H9 (cell line): ENCODE results near the gene TMEM107. TPM values are rescaled to one million over a fixed set of nuclear protein-coding genes. Genes with fewer than 3 reads are reported as not detected.

ENCODE experiments used
- DNase-seq: peaks from one replicate; pipeline ENCODE4 v3.0.0-alpha.2; 2017
- H2AFZ ChIP-seq: one replicate; pipeline ENCODE4 v1.6.1; 2013; ENCODE audit warnings: mild to moderate bottlenecking, low read length, control low read depth, moderate library complexity
- H2AK5ac ChIP-seq: 2 replicates; pipeline ENCODE4 v1.6.1; 2013; ENCODE audit warnings: low read length, control low read depth, mixed read lengths; ENCODE audit not compliant: insufficient read length
- H2BK120ac ChIP-seq: one replicate; pipeline ENCODE4 v1.6.1; 2013; ENCODE audit warnings: low read depth, mild to moderate bottlenecking, low read length, control low read depth, inconsistent platforms; ENCODE audit not compliant: poor library complexity, severe bottlenecking
- H2BK12ac ChIP-seq: 2 replicates; pipeline ENCODE4 v1.6.1; 2013; ENCODE audit warnings: low read length, control low read depth, mixed read lengths, low read depth; ENCODE audit not compliant: insufficient read length
- H2BK15ac ChIP-seq: 2 replicates; pipeline ENCODE4 v1.6.1; 2013; ENCODE audit warnings: low read depth, low read length, control low read depth
- H2BK20ac ChIP-seq: one replicate; pipeline ENCODE4 v1.6.1; 2013; ENCODE audit warnings: low read depth, mild to moderate bottlenecking, low read length, control low read depth, inconsistent platforms; ENCODE audit not compliant: poor library complexity, severe bottlenecking
- H2BK5ac ChIP-seq: 2 replicates; pipeline ENCODE4 v1.6.1; 2013; ENCODE audit warnings: low read length, control low read depth, mixed read lengths; ENCODE audit not compliant: insufficient read length
- H3K14ac ChIP-seq: 2 replicates; pipeline ENCODE4 v1.6.1; 2013; ENCODE audit warnings: low read length, control low read depth; ENCODE audit not compliant: insufficient read depth
- H3K18ac ChIP-seq: 2 replicates; pipeline ENCODE4 v1.6.1; 2013; ENCODE audit warnings: low read depth, mild to moderate bottlenecking, mixed read lengths, low read length, control low read depth; ENCODE audit not compliant: insufficient read length
- H3K23ac ChIP-seq: 2 replicates; pipeline ENCODE4 v1.6.1; 2013; ENCODE audit warnings: low read length, control low read depth, mixed read lengths, low read depth; ENCODE audit not compliant: insufficient read length
- H3K23me2 ChIP-seq: 2 replicates; pipeline ENCODE4 v1.6.1; 2013; ENCODE audit warnings: low read depth, mild to moderate bottlenecking, mixed read lengths, low read length, control low read depth; ENCODE audit not compliant: insufficient read length, poor library complexity, severe bottlenecking
- H3K27ac ChIP-seq: 2 replicates; pipeline ENCODE4 v1.5.1; 2013; ENCODE audit warnings: low read length, control low read depth, mixed read lengths, low read depth; ENCODE audit not compliant: insufficient read length
- H3K27me3 ChIP-seq: 2 replicates; pipeline ENCODE4 v1.6.1; 2013; ENCODE audit warnings: low read length, control low read depth, inconsistent platforms; ENCODE audit not compliant: insufficient read depth
- H3K4ac ChIP-seq: 2 replicates; pipeline ENCODE4 v1.6.1; 2013; ENCODE audit warnings: low read depth, mild to moderate bottlenecking, control low read depth, inconsistent platforms, low read length, moderate library complexity
- H3K4me1 ChIP-seq: 2 replicates; pipeline ENCODE4 v1.6.1; 2013; ENCODE audit warnings: low read length, control low read depth, inconsistent platforms; ENCODE audit not compliant: insufficient read depth
- H3K4me2 ChIP-seq: 2 replicates; pipeline ENCODE4 v1.6.1; 2013; ENCODE audit warnings: low read length, control low read depth, mixed read lengths; ENCODE audit not compliant: insufficient read length, insufficient read depth
- H3K56ac ChIP-seq: 2 replicates; pipeline ENCODE4 v1.6.1; 2013; ENCODE audit warnings: low read depth, mild to moderate bottlenecking, mixed read lengths, low read length, control low read depth; ENCODE audit not compliant: insufficient read length
- H3K79me1 ChIP-seq: 2 replicates; pipeline ENCODE4 v1.6.1; 2013; ENCODE audit warnings: low read depth, mild to moderate bottlenecking, moderate library complexity, low read length, control low read depth, inconsistent platforms; ENCODE audit not compliant: insufficient read depth, poor library complexity, severe bottlenecking
- H3K79me2 ChIP-seq: 2 replicates; pipeline ENCODE4 v1.6.1; 2013; ENCODE audit warnings: low read length, control low read depth, inconsistent platforms; ENCODE audit not compliant: insufficient read depth
- H3K9ac ChIP-seq: 2 replicates; pipeline ENCODE4 v1.6.1; 2013; ENCODE audit warnings: low read length, control low read depth, mixed read lengths; ENCODE audit not compliant: insufficient read length; ENCODE audit errors: extremely low read depth
- H3K9me3 ChIP-seq: one replicate; pipeline ENCODE4 v1.6.1; 2013; ENCODE audit warnings: low read depth, low read length, inconsistent platforms; ENCODE audit not compliant: control insufficient read depth
- H3T11ph ChIP-seq: one replicate; pipeline ENCODE4 v1.6.1; 2013; ENCODE audit warnings: mild to moderate bottlenecking, low read length, control low read depth, inconsistent platforms
- H4K20me1 ChIP-seq: one replicate; pipeline ENCODE4 v1.6.1; 2013; ENCODE audit not compliant: control insufficient read depth, insufficient read length, insufficient read depth
- H4K5ac ChIP-seq: 2 replicates; pipeline ENCODE4 v1.6.1; 2013; ENCODE audit warnings: low read depth, mild to moderate bottlenecking, mixed read lengths, low read length, control low read depth; ENCODE audit not compliant: insufficient read length
- H4K8ac ChIP-seq: replicated peaks from 2 replicates; pipeline ENCODE4 v1.6.1; 2013; ENCODE audit warnings: low read length, control low read depth, mixed read lengths, low read depth; ENCODE audit not compliant: insufficient read length
- H4K91ac ChIP-seq: 2 replicates; pipeline ENCODE4 v1.6.1; 2013; ENCODE audit warnings: low read depth, mild to moderate bottlenecking, moderate library complexity, mixed read lengths, low read length, control low read depth; ENCODE audit not compliant: insufficient read length
- H3K27ac Mint-ChIP-seq, 3 experiments: 2 replicates in 2 of 3; 3 replicates in 1 of 3; pipeline ENCODE4 v1.8.0; 2020 to 2021; ENCODE audit warnings: mixed read lengths in 3 of 3, mild to moderate bottlenecking in 1 of 3, moderate library complexity in 1 of 3
- H3K27me3 Mint-ChIP-seq: 2 replicates; pipeline ENCODE4 v1.8.0; 2021; ENCODE audit warnings: low read depth, mild to moderate bottlenecking, moderate library complexity, mixed read lengths
- H3K36me3 Mint-ChIP-seq, 3 experiments: 2 replicates in 2 of 3; 3 replicates in 1 of 3; pipeline ENCODE4 v1.8.0; 2020 to 2021; ENCODE audit warnings: low read depth in 3 of 3, mixed read lengths in 3 of 3; ENCODE audit not compliant: insufficient read depth in 1 of 3
- H3K4me1 Mint-ChIP-seq, 2 experiments: 2 replicates each; pipeline ENCODE4 v1.8.0; 2020; ENCODE audit warnings: mixed read lengths in 2 of 2
- H3K4me3 Mint-ChIP-seq, 2 experiments: 2 replicates in 1 of 2; 3 replicates in 1 of 2; pipeline ENCODE4 v1.8.0; 2020 to 2021; ENCODE audit warnings: mild to moderate bottlenecking in 2 of 2, mixed read lengths in 2 of 2, moderate library complexity in 1 of 2
- H3K9me3 Mint-ChIP-seq, 2 experiments: 2 replicates in 1 of 2; 3 replicates in 1 of 2; pipeline ENCODE4 v1.8.0; 2020; ENCODE audit warnings: mild to moderate bottlenecking in 2 of 2, mixed read lengths in 2 of 2, moderate library complexity in 1 of 2
- WGBS: extraction: QIAGEN DNeasy Blood & Tissue Kit; methylation state at CpG from one replicate; pipeline ENCODE4 v1.1.7; 2013; ENCODE audit warnings: missing lambda C conversion rate, low lambda C conversion rate, mixed read lengths; ENCODE audit not compliant: insufficient read length; ENCODE audit errors: extremely low coverage; 5-methylcytosine and 5-hydroxymethylcytosine counted together
- total RNA-seq: library from RNA; stranded (reverse); gene quantifications from 2 replicates; pipeline ENCODE4 v1.2.1, GENCODE V29; 2021
- TF ChIP-seq, protein P1 (sequence below): fragments of 200-600 bp; sonication (generic); conservative IDR thresholded peaks from 3 replicates; pipeline ENCODE4 v1.8.0; 2021; ENCODE audit warnings: antibody characterized with exemption, mild to moderate bottlenecking

Gene TMEM107
- total RNA-seq, 1 experiment from 2014 or later, result 12.7 TPM

GRCh38 chr17:8124350-8125153 lies 51.6 kb downstream of the TMEM107 start:
- no peak overlapping the region for H4K5ac ChIP-seq
- H4K91ac ChIP-seq, result no peak overlapping the region
- H3K18ac ChIP-seq, result no peak overlapping the region
- Mint-ChIP-seq H3K9me3 (peaks cover 4 to 8% of the 10 kb centered on the region in 2 experiments; a peak in 4 of 5 replicates), H3K27me3 (peaks cover 87% of the 10 kb centered on the region), H3K27ac (no peak overlapping the region), H3K4me3 (peak overlapping the region; percentile 91 to 93), H3K36me3 (no peaks in the 10 kb centered on the region; a peak in 2 of 7 replicates), H3K4me1 (peaks cover 42 to 43% of the 10 kb centered on the region in 2 experiments)
- H3K9ac ChIP-seq, result no peak overlapping the region
- H2BK5ac ChIP-seq, result no peak overlapping the region
- H3K14ac ChIP-seq, result no peak overlapping the region
- no peaks in the 10 kb centered on the region for H4K20me1 ChIP-seq
- H2AFZ ChIP-seq, result no peak overlapping the region
- H3K23ac ChIP-seq, result no peak overlapping the region
- H2AK5ac ChIP-seq, result no peak overlapping the region
- no peaks in the 10 kb centered on the region for H3K79me2 ChIP-seq
- peak overlapping the region; percentile 66 for H3K4me2 ChIP-seq
- no peak overlapping the region for H2BK12ac ChIP-seq
- H3K27ac ChIP-seq, result no peak overlapping the region
- H3K56ac ChIP-seq, result no peak overlapping the region
- H3K9me3 ChIP-seq, result no peaks in the 10 kb centered on the region
- TF ChIP-seq, protein P1, sequence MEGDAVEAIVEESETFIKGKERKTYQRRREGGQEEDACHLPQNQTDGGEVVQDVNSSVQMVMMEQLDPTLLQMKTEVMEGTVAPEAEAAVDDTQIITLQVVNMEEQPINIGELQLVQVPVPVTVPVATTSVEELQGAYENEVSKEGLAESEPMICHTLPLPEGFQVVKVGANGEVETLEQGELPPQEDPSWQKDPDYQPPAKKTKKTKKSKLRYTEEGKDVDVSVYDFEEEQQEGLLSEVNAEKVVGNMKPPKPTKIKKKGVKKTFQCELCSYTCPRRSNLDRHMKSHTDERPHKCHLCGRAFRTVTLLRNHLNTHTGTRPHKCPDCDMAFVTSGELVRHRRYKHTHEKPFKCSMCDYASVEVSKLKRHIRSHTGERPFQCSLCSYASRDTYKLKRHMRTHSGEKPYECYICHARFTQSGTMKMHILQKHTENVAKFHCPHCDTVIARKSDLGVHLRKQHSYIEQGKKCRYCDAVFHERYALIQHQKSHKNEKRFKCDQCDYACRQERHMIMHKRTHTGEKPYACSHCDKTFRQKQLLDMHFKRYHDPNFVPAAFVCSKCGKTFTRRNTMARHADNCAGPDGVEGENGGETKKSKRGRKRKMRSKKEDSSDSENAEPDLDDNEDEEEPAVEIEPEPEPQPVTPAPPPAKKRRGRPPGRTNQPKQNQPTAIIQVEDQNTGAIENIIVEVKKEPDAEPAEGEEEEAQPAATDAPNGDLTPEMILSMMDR, result no peak
- no peak overlapping the region for H2BK15ac ChIP-seq
- no peak overlapping the region for H4K8ac ChIP-seq
- no peak overlapping the region for H3T11ph ChIP-seq
- DNase-seq, result no peak
- H3K4ac ChIP-seq, result no peak overlapping the region
- WGBS, result no CpG with 5 or more reads among the region's 24 CpGs
- H2BK20ac ChIP-seq, result no peak overlapping the region
- H3K4me1 ChIP-seq, result no peaks in the 10 kb centered on the region; the same call in 1 of the 2 replicates
- no peaks in the 10 kb centered on the region for H3K79me1 ChIP-seq
- peaks cover 34% of the 10 kb centered on the region for H3K27me3 ChIP-seq
- H2BK120ac ChIP-seq, result no peak overlapping the region
- peaks cover 46% of the 10 kb centered on the region for H3K23me2 ChIP-seq
